Hepatocyte (in vitro differentiated cells): Measurements from ENCODE around the gene UGT1A5. TPM values are rescaled to one million over a fixed set of nuclear protein-coding genes. Genes with fewer than 3 reads are reported as not detected.

Source experiments
- DNase-seq: peaks from one replicate; pipeline ENCODE4 v3.0.0-alpha.2; 2016; ENCODE audit warnings: low spot score
- H2AFZ ChIP-seq: fragments of 200-600 bp; sonication (generic); 2 replicates; pipeline ENCODE4 v1.6.0; 2016; ENCODE audit warnings: antibody characterized with exemption, mild to moderate bottlenecking
- H3K27ac ChIP-seq: fragments of 200-600 bp; sonication (generic); 2 replicates; pipeline ENCODE4 v1.5.1; 2016; ENCODE audit warnings: mild to moderate bottlenecking
- H3K27me3 ChIP-seq: fragments of 200-600 bp; sonication (generic); 2 replicates; pipeline ENCODE4 v1.6.1; 2016
- H3K36me3 ChIP-seq: fragments of 200-600 bp; sonication (generic); replicated peaks from 2 replicates; pipeline ENCODE4 v1.5.1; 2016; ENCODE audit warnings: low read depth; ENCODE audit not compliant: insufficient read depth
- H3K4me1 ChIP-seq: fragments of 200-600 bp; sonication (generic); 2 replicates; pipeline ENCODE4 v1.5.1; 2016; ENCODE audit warnings: mild to moderate bottlenecking, moderate library complexity; ENCODE audit not compliant: insufficient read depth
- H3K4me2 ChIP-seq: fragments of 200-600 bp; sonication (generic); 2 replicates; pipeline ENCODE4 v1.6.0; 2016
- H3K4me3 ChIP-seq: fragments of 200-600 bp; sonication (generic); 2 replicates; pipeline ENCODE4 v1.5.1; 2016; ENCODE audit warnings: mild to moderate bottlenecking
- H3K79me2 ChIP-seq: fragments of 200-600 bp; sonication (generic); 2 replicates; pipeline ENCODE4 v1.6.0; 2017; ENCODE audit warnings: mild to moderate bottlenecking
- H3K9me2 ChIP-seq: fragments of 200-600 bp; sonication (generic); replicated peaks from 2 replicates; pipeline ENCODE4 v1.6.0; 2017; ENCODE audit warnings: mild to moderate bottlenecking; ENCODE audit not compliant: insufficient read depth
- H3K9me3 ChIP-seq: fragments of 200-600 bp; sonication (generic); 2 replicates; pipeline ENCODE4 v1.5.1; 2016; ENCODE audit warnings: low read depth, mild to moderate bottlenecking
- H4K20me1 ChIP-seq: fragments of 200-600 bp; sonication (generic); 2 replicates; pipeline ENCODE4 v1.6.0; 2016; ENCODE audit warnings: mild to moderate bottlenecking; ENCODE audit not compliant: insufficient read depth, poor library complexity, severe bottlenecking
- CTCF ChIP-seq: fragments of 200-600 bp; sonication (generic); IDR thresholded peaks from 2 replicates; pipeline ENCODE4 v1.5.1; 2016; ENCODE audit warnings: antibody characterized with exemption, mild to moderate bottlenecking; ENCODE audit not compliant: poor library complexity
- EZH2 ChIP-seq: fragments of 200-600 bp; sonication (generic); IDR thresholded peaks from 2 replicates; pipeline ENCODE4 v1.6.1; 2016; ENCODE audit warnings: antibody characterized with exemption, mild to moderate bottlenecking, borderline replicate concordance
- EZH2phosphoT487 ChIP-seq: fragments of 200-600 bp; sonication (generic); IDR thresholded peaks from one replicate; pipeline ENCODE4 v1.6.1; 2018; ENCODE audit warnings: antibody characterized with exemption, mild to moderate bottlenecking, low read depth, moderate library complexity; ENCODE audit not compliant: unreplicated experiment, severe bottlenecking
- WGBS: methylation state at CpG from one replicate; pipeline ENCODE4 v1.1.6; 2016; ENCODE audit warnings: low lambda C conversion rate; ENCODE audit errors: missing lambda C conversion rate; 5-methylcytosine and 5-hydroxymethylcytosine counted together
- polyA plus RNA-seq: library from polyadenylated mRNA; unstranded; fragments of >200 nt; fragmentation: Nextera tagmentation; extraction: Ambion mirVana; gene quantifications from 2 replicates; pipeline ENCODE4 v1.2.1, GENCODE V29; 2016
- total RNA-seq: library from RNA; depleted of rRNA; stranded (reverse); fragments of >200 nt; gene quantifications from 2 replicates; pipeline ENCODE4 v1.2.3, GENCODE V29; 2014

The UGT1A5 gene
- total and polyA plus RNA-seq, 2 experiments from 2014 or later = not detected

GRCh38 chr2:233801357-233802131, 88.8 kb downstream of the UGT1A5 start:
- TF ChIP-seq EZH2phosphoT487 (no peak), EZH2 (no peak), CTCF (no peak)
- Histone ChIP-seq H3K4me3 (no peak overlapping the region), H3K27me3 (no peaks in the 10 kb centered on the region), H3K9me3 (no peaks in the 10 kb centered on the region), H3K4me1 (no peaks in the 10 kb centered on the region), H4K20me1 (no peaks in the 10 kb centered on the region), H3K4me2 (no peak overlapping the region), H3K36me3 (no peaks in the 10 kb centered on the region), H3K79me2 (no peaks in the 10 kb centered on the region), H2AFZ (no peak overlapping the region), H3K9me2 (no peaks in the 10 kb centered on the region), H3K27ac (no peak overlapping the region)
- DNase-seq = no peak
- 77% methylated on average over 9 of the region's 9 CpGs for WGBS

GRCh38 chr2:233802132-233802815, 89.6 kb downstream of the UGT1A5 start:
- H2AFZ ChIP-seq = no peak overlapping the region

GRCh38 chr2:233803292-233803911, 90.7 kb downstream of the UGT1A5 start:
- DNase-seq = no peak

More at GRCh38 chr2:233802132-233802815, 89.6 kb downstream of the UGT1A5 start:
- no peak overlapping the region for H3K4me3 ChIP-seq
- WGBS = 74% methylated on average over 3 of the region's 3 CpGs
- no peaks in the 10 kb centered on the region for H3K9me3 ChIP-seq
- no peaks in the 10 kb centered on the region for H3K36me3 ChIP-seq
- DNase-seq = no peak
- H3K4me1 ChIP-seq = no peaks in the 10 kb centered on the region
- no peak for TF ChIP-seq EZH2phosphoT487
- TF ChIP-seq CTCF = no peak
- TF ChIP-seq EZH2 = no peak
- H3K27ac ChIP-seq = no peak overlapping the region
- H3K4me2 ChIP-seq = no peak overlapping the region
- no peaks in the 10 kb centered on the region for H3K79me2 ChIP-seq
- no peaks in the 10 kb centered on the region for H3K9me2 ChIP-seq
- H4K20me1 ChIP-seq = no peaks in the 10 kb centered on the region
- no peaks in the 10 kb centered on the region for H3K27me3 ChIP-seq

More at GRCh38 chr2:233803292-233803911, 90.7 kb downstream of the UGT1A5 start:
- H3K79me2 ChIP-seq = no peaks in the 10 kb centered on the region
- H3K4me2 ChIP-seq = no peak overlapping the region
- H3K4me3 ChIP-seq = no peak overlapping the region
- no peaks in the 10 kb centered on the region for H3K4me1 ChIP-seq
- H3K9me3 ChIP-seq = no peaks in the 10 kb centered on the region
- TF ChIP-seq EZH2phosphoT487 (no peak), CTCF (no peak), EZH2 (no peak)
- H3K36me3 ChIP-seq = no peaks in the 10 kb centered on the region
- H3K27ac ChIP-seq = no peak overlapping the region
- H3K27me3 ChIP-seq = no peaks in the 10 kb centered on the region
- 81% methylated on average over 2 of the region's 2 CpGs for WGBS
- H3K9me2 ChIP-seq = no peaks in the 10 kb centered on the region
- no peak overlapping the region for H2AFZ ChIP-seq
- H4K20me1 ChIP-seq = no peaks in the 10 kb centered on the region
